H1 (cell line): ENCODE measurements around the gene ZFHX2. TPM values are rescaled to one million over a fixed set of nuclear protein-coding genes. Genes with fewer than 3 reads are reported as not detected.

Source experiments
- CTCF ChIA-PET: fragments of 300-600 bp; sonication (Branson Sonifier 250); formaldehyde crosslinking; loops from one replicate; lab custom pipeline; 2021; ENCODE audit not compliant: partially characterized antibody; lab: Charles Lee
- POLR2A ChIA-PET: fragments of 300-600 bp; sonication (Branson Sonifier 250); formaldehyde crosslinking; loops from one replicate; lab custom pipeline; 2021; ENCODE audit warnings: inconsistent platforms; ENCODE audit not compliant: partially characterized antibody; lab: Charles Lee
- DNase-seq, 2 experiments: peaks; one replicate each; pipeline versions ENCODE4 v3.0.0 to v3.0.0-alpha.2; 2010 to 2022; ENCODE audit warnings: low spot score in 2 of 2, low read depth in 1 of 2, mixed read lengths in 1 of 2
- FAIRE-seq: peaks from 2 replicates; lab custom pipeline; 2011; peaks lifted over from hg19 to GRCh38; lab: Jason Lieb, UNC
- H2AFZ ChIP-seq: 2 replicates; pipeline ENCODE4 v1.8.1; 2012; ENCODE audit warnings: low read length, inconsistent platforms
- H2AK5ac ChIP-seq: 2 replicates; pipeline ENCODE4 v1.6.1; 2013; ENCODE audit warnings: low read depth, low read length
- H2BK120ac ChIP-seq: replicated peaks from 2 replicates; pipeline ENCODE3; 2013; ENCODE audit warnings: low read depth, low read length, inconsistent platforms
- H2BK12ac ChIP-seq: 2 replicates; pipeline ENCODE4 v1.6.1; 2013; ENCODE audit warnings: low read depth, low read length
- H2BK15ac ChIP-seq: 2 replicates; pipeline ENCODE4 v1.6.1; 2013; ENCODE audit warnings: low read length
- H2BK20ac ChIP-seq: 2 replicates; pipeline ENCODE4 v1.6.1; 2013; ENCODE audit warnings: low read length
- H2BK5ac ChIP-seq: 2 replicates; pipeline ENCODE4 v1.6.1; 2013; ENCODE audit warnings: low read depth, low read length
- H3K14ac ChIP-seq: 2 replicates; pipeline ENCODE4 v1.6.1; 2013; ENCODE audit warnings: inconsistent platforms; ENCODE audit not compliant: insufficient read length
- H3K18ac ChIP-seq: 2 replicates; pipeline ENCODE4 v1.6.1; 2013; ENCODE audit warnings: low read length; ENCODE audit errors: extremely low read depth
- H3K23ac ChIP-seq: 2 replicates; pipeline ENCODE4 v1.6.1; 2013; ENCODE audit warnings: inconsistent platforms; ENCODE audit not compliant: insufficient read length
- H3K23me2 ChIP-seq: 2 replicates; pipeline ENCODE4 v1.6.1; 2013; ENCODE audit warnings: low read depth, low read length
- H3K27ac ChIP-seq: 2 replicates; pipeline ENCODE4 v1.6.1; 2011; ENCODE audit warnings: low read depth, low read length, inconsistent platforms
- H3K27me3 ChIP-seq, 4 experiments: replicated peaks in 1 of 4; 1 replicate in 1 of 4; 2 replicates in 3 of 4; pipeline versions ENCODE4 v1.6.1 to v1.8.1; 2011 to 2013; ENCODE audit warnings: low read length in 3 of 4, mild to moderate bottlenecking in 3 of 4, inconsistent platforms in 2 of 4, mixed read lengths in 2 of 4, moderate library complexity in 1 of 4; ENCODE audit not compliant: control insufficient read depth in 3 of 4, insufficient read depth in 3 of 4; ENCODE audit errors: extremely low read depth in 1 of 4
- H3K36me3 ChIP-seq, 4 experiments: 2 replicates each; pipeline versions ENCODE4 v1.6.1 to v1.8.1; 2011 to 2013; ENCODE audit warnings: mild to moderate bottlenecking in 4 of 4, low read length in 3 of 4, moderate library complexity in 2 of 4, control low read depth in 1 of 4, inconsistent platforms in 1 of 4; ENCODE audit not compliant: insufficient read depth in 4 of 4, control insufficient read depth in 2 of 4
- H3K4ac ChIP-seq: replicated peaks from 2 replicates; pipeline ENCODE3; 2013; ENCODE audit warnings: low read length, low read depth, mixed read lengths, inconsistent platforms; ENCODE audit not compliant: insufficient read length
- H3K4me1 ChIP-seq, 4 experiments: replicated peaks in 1 of 4; 1 replicate in 1 of 4; 2 replicates in 3 of 4; pipeline versions ENCODE4 v1.6.1 to v1.8.1; 2011 to 2013; ENCODE audit warnings: low read length in 3 of 4, inconsistent platforms in 2 of 4, mixed read lengths in 1 of 4; ENCODE audit not compliant: insufficient read depth in 4 of 4, control insufficient read depth in 3 of 4
- H3K4me2 ChIP-seq, 2 experiments: 2 replicates each; pipeline versions ENCODE4 v1.6.1 to v1.8.1; 2011 to 2013; ENCODE audit warnings: low read depth in 2 of 2, low read length in 2 of 2, control low read depth in 1 of 2, inconsistent platforms in 1 of 2, mild to moderate bottlenecking in 1 of 2; ENCODE audit not compliant: insufficient read depth in 1 of 2
- H3K4me3 ChIP-seq, 4 experiments: fragments of 200-600, 300-600 bp in 1 of 4; sonication (generic), shearing (Covaris generic), sonication (Bioruptor Twin) in 1 of 4; 2 replicates each; pipeline versions ENCODE4 v1.5.1 to v1.8.1; 2011 to 2016; ENCODE audit warnings: low read length in 4 of 4, low read depth in 3 of 4, control low read depth in 2 of 4, inconsistent platforms in 2 of 4, mild to moderate bottlenecking in 2 of 4, mixed read lengths in 1 of 4, moderate library complexity in 1 of 4; ENCODE audit not compliant: insufficient read depth in 2 of 4; ENCODE audit errors: extremely low read depth in 1 of 4
- H3K56ac ChIP-seq: replicated peaks from 2 replicates; pipeline ENCODE3; 2013; ENCODE audit warnings: low read depth, mild to moderate bottlenecking, mixed read lengths, low read length, inconsistent platforms; ENCODE audit not compliant: insufficient read length
- H3K79me1 ChIP-seq: 2 replicates; pipeline ENCODE4 v1.6.1; 2013; ENCODE audit warnings: low read depth, low read length, control low read depth
- H3K79me2 ChIP-seq, 2 experiments: 2 replicates each; pipeline versions ENCODE4 v1.6.1 to v1.8.1; 2012 to 2013; ENCODE audit warnings: low read length in 2 of 2, mild to moderate bottlenecking in 2 of 2, inconsistent platforms in 1 of 2; ENCODE audit not compliant: insufficient read depth in 2 of 2, control insufficient read depth in 1 of 2
- H3K9ac ChIP-seq, 4 experiments: replicated peaks in 1 of 4; 1 replicate in 1 of 4; 2 replicates in 3 of 4; pipeline versions ENCODE4 v1.6.1 to v1.8.1; 2011 to 2013; ENCODE audit warnings: low read depth in 3 of 4, low read length in 3 of 4, control low read depth in 2 of 4, mild to moderate bottlenecking in 2 of 4, moderate library complexity in 2 of 4, inconsistent platforms in 1 of 4; ENCODE audit errors: extremely low read depth in 1 of 4
- H3K9me3 ChIP-seq, 2 experiments: 2 replicates each; pipeline versions ENCODE4 v1.6.1 to v1.8.1; 2012 to 2013; ENCODE audit warnings: mild to moderate bottlenecking in 2 of 2, moderate library complexity in 2 of 2, control low read depth in 1 of 2, inconsistent platforms in 1 of 2, low read depth in 1 of 2, low read length in 1 of 2, mixed read lengths in 1 of 2; ENCODE audit not compliant: insufficient read depth in 2 of 2
- H4K20me1 ChIP-seq, 2 experiments: replicated peaks in 1 of 2; 2 replicates each; pipeline versions ENCODE3 to v1.8.1; 2011 to 2013; ENCODE audit warnings: inconsistent platforms in 2 of 2, low read length in 2 of 2, mild to moderate bottlenecking in 1 of 2; ENCODE audit not compliant: insufficient read depth in 2 of 2, control insufficient read depth in 1 of 2
- H4K5ac ChIP-seq: 2 replicates; pipeline ENCODE4 v1.6.1; 2013; ENCODE audit warnings: low read length, low read depth, mixed read lengths, inconsistent platforms; ENCODE audit not compliant: insufficient read length
- H4K8ac ChIP-seq: 2 replicates; pipeline ENCODE4 v1.8.0; 2013; ENCODE audit warnings: mild to moderate bottlenecking, moderate library complexity, low read length, inconsistent platforms; ENCODE audit not compliant: insufficient read depth; ENCODE audit errors: extremely low read depth
- H4K91ac ChIP-seq: replicated peaks from 2 replicates; pipeline ENCODE3; 2013; ENCODE audit warnings: low read length, mixed read lengths, inconsistent platforms; ENCODE audit not compliant: insufficient read length
- BCL11A ChIP-seq, 2 experiments: IDR thresholded peaks; one replicate each; pipeline ENCODE4 v1.6.1; 2011; ENCODE audit warnings: low read depth in 2 of 2, low read length in 2 of 2, mild to moderate bottlenecking in 2 of 2
- BRCA1 ChIP-seq: IDR thresholded peaks from 2 replicates; pipeline ENCODE4 v1.6.1; 2012; ENCODE audit warnings: low read depth, low read length, improper control_type of control experiment
- CHD1 ChIP-seq: IDR thresholded peaks from 2 replicates; pipeline ENCODE4 v1.6.1; 2012; ENCODE audit warnings: low read depth, low read length, improper control_type of control experiment
- KDM1A ChIP-seq: fragments of 200-600, 300-600 bp; sonication (generic); IDR thresholded peaks from 2 replicates; pipeline ENCODE4 v1.7.1; 2016; ENCODE audit warnings: mild to moderate bottlenecking, low read length, borderline replicate concordance
- POLR2AphosphoS5 ChIP-seq: IDR thresholded peaks from 2 replicates; pipeline ENCODE4 v1.6.1; 2011; ENCODE audit warnings: low read depth, low read length
- RBBP5 ChIP-seq: IDR thresholded peaks from 2 replicates; pipeline ENCODE4 v1.7.1; 2012; ENCODE audit warnings: low read depth, mild to moderate bottlenecking, inconsistent platforms, low read length, moderate library complexity, borderline replicate concordance
- RNF2 ChIP-seq: fragments of 200-900, 300-1000 bp; sonication (generic); IDR thresholded peaks from 2 replicates; pipeline ENCODE4 v1.7.1; 2016; ENCODE audit warnings: borderline replicate concordance, low read depth, mild to moderate bottlenecking, antibody characterized with exemption, low read length; ENCODE audit not compliant: poor library complexity, severe bottlenecking; ENCODE audit errors: missing control alignments
- SIN3A ChIP-seq, 2 experiments: IDR thresholded peaks in 1 of 2; conservative IDR thresholded peaks in 1 of 2; 2 replicates each; pipeline ENCODE4 v1.6.1; 2011 to 2012; ENCODE audit warnings: low read length in 2 of 2, improper control_type of control experiment in 1 of 2, low read depth in 1 of 2, mild to moderate bottlenecking in 1 of 2
- SRF ChIP-seq: IDR thresholded peaks from 2 replicates; pipeline ENCODE4 v1.6.1; 2011; ENCODE audit warnings: mild to moderate bottlenecking, low read depth, low read length, moderate library complexity
- TAF1 ChIP-seq: IDR thresholded peaks from 2 replicates; pipeline ENCODE4 v1.6.1; 2011; ENCODE audit warnings: mild to moderate bottlenecking, low read depth, low read length
- WGBS, 2 experiments: shearing (Covaris generic) in 1 of 2; methylation state at CpG; one replicate each; pipeline versions ENCODE4 v1.1.6 to v1.1.7; 2013 to 2015; ENCODE audit warnings: low lambda C conversion rate in 2 of 2, mixed read lengths in 2 of 2, inconsistent platforms in 1 of 2, low coverage in 1 of 2, missing lambda C conversion rate in 1 of 2; ENCODE audit not compliant: insufficient replicate concordance in 2 of 2, insufficient coverage in 1 of 2, insufficient read length in 1 of 2; ENCODE audit errors: extremely low coverage in 1 of 2, missing lambda C conversion rate in 1 of 2; 5-methylcytosine and 5-hydroxymethylcytosine counted together
- polyA plus RNA-seq, 7 experiments: library from polyadenylated mRNA; depleted of rRNA in 3 of 7; stranded (reverse) in 5 of 7; unstranded in 2 of 7; fragments of >200 nt in 5 of 7; fragments of 200-250 nt in 2 of 7; gene quantifications; 1 replicate in 5 of 7; 2 replicates in 1 of 7; 4 replicates in 1 of 7; pipeline versions ENCODE4 v1.2.1 to v1.2.3, GENCODE V29; 2011 to 2013; ENCODE audit warnings: missing spikeins in 2 of 7, mixed read lengths in 2 of 7
- total RNA-seq: library from RNA; stranded (reverse); fragmentation: NEBNext Ultra II Directional; extraction: Animal tissue kit (Norgen Biotek cat#: 25700); gene quantifications from 2 replicates; pipeline ENCODE4 v1.2.1, GENCODE V29; 2021
- TF ChIP-seq, protein P1 (sequence below): IDR thresholded peaks from 2 replicates; pipeline ENCODE4 v1.6.1; 2012; ENCODE audit warnings: inconsistent platforms

Gene ZFHX2
- total and polyA plus RNA-seq, 2 of the 8 experiments (the other 6 are each of a cell fraction or from before 2014, with no cell fraction given) = 2.7 to 27.0 TPM

DNA sequence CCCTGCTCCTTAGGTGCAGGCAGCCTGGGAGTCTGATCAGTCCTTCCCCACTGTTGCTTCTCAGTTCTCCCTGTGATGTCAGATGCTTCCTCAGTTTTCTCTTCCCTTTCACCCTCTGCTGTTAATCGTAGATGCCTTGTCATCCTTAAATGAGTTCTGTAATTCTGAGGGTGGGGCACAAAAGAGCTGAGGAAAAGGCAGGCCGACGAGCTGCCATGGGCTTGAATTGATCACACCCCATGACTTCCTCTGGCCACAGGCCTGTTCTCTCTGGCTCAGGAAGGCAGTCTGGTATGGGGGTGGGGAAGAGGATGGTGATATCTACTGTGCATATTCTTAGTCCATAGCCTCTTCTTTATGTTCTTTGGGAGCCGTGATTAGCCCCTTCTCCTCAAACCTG, 21.3 kb upstream of the ZFHX2 start:
- no peak overlapping the region for H2AK5ac ChIP-seq
- peaks cover 18% of the 10 kb centered on the region; the same call in 1 of the 2 replicates for H3K23me2 ChIP-seq
- H3K79me1 ChIP-seq = no peaks in the 10 kb centered on the region
- no peak overlapping the region for H2BK15ac ChIP-seq
- H3K9me3 ChIP-seq = no peaks in the 10 kb centered on the region
- ChIA-PET POLR2A (interaction anchor here (0.6 to 52.7 kb wide), 2 partner anchors 13 to 44 kb away, joined by 3 to 1523 read pairs; partner anchors contain the start of gene ZFHX2), CTCF (interaction anchor here (1.1 to 70.5 kb wide), 3 partner anchors 9 to 96 kb away, joined by 3 to 2092 read pairs (median 4); partner anchors contain the start of gene NGDN)
- no peak overlapping the region for H3K23ac ChIP-seq
- H3K27me3 ChIP-seq = peaks cover 17 to 29% (median 25%) of the 10 kb centered on the region in 4 experiments
- no peak overlapping the region for H3K4me2 ChIP-seq
- no peak overlapping the region for H2BK120ac ChIP-seq
- no peak overlapping the region for H3K9ac ChIP-seq
- H3K4me1 ChIP-seq = peaks cover 4 to 27% (median 15%) of the 10 kb centered on the region in 4 experiments
- H4K20me1 ChIP-seq = peaks cover 7 to 12% of the 10 kb centered on the region in 2 experiments
- H4K5ac ChIP-seq = no peak overlapping the region
- H3K14ac ChIP-seq = no peak overlapping the region
- H3K27ac ChIP-seq = no peak overlapping the region
- no peak overlapping the region for H3K56ac ChIP-seq
- no peak for DNase-seq
- FAIRE-seq = no peak
- no peak overlapping the region for H3K4ac ChIP-seq
- no peak overlapping the region for H2BK5ac ChIP-seq
- H4K91ac ChIP-seq = no peak overlapping the region
- no peak overlapping the region for H3K18ac ChIP-seq
- H4K8ac ChIP-seq = no peak overlapping the region
- no peak overlapping the region for H2AFZ ChIP-seq
- no peak overlapping the region for H3K4me3 ChIP-seq
- no peaks in the 10 kb centered on the region for H3K79me2 ChIP-seq
- H2BK20ac ChIP-seq = no peak overlapping the region
- H2BK12ac ChIP-seq = no peak overlapping the region
- TF ChIP-seq, protein P1, sequence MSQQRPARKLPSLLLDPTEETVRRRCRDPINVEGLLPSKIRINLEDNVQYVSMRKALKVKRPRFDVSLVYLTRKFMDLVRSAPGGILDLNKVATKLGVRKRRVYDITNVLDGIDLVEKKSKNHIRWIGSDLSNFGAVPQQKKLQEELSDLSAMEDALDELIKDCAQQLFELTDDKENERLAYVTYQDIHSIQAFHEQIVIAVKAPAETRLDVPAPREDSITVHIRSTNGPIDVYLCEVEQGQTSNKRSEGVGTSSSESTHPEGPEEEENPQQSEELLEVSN = no peak
- TF ChIP-seq RBBP5 (no peak), BCL11A (IDR thresholded peaks at IDR 0.05; ENCODE audit: low read depth in 2 of 2, low read length in 2 of 2) (no peak), RNF2 (no peak), POLR2AphosphoS5 (no peak), SRF (no peak), TAF1 (no peak), BRCA1 (no peak), SIN3A (conservative IDR thresholded peaks at IDR 0.05 in 1 of 2, IDR thresholded peaks at IDR 0.05 in 1 of 2; ENCODE audit: low read depth in 1 of 2, low read length in 2 of 2) (no peak), KDM1A (no peak), CHD1 (no peak)
- 89% methylated on average over 4 of the region's 4 CpGs; no CpG with 5 or more reads in 1 of the 2 experiments for WGBS, 2 experiments
- H3K36me3 ChIP-seq = peaks cover 0 to 8% (median 0%) of the 10 kb centered on the region in 4 experiments; a peak in 1 of 8 replicates
